Right atrium auricular region (tissue), 2 donors: Measurements from ENCODE around the gene JARID2. TPM values are rescaled to one million over a fixed set of nuclear protein-coding genes. Genes with fewer than 3 reads are reported as not detected.

Source experiments
- DNase-seq: peaks from one replicate; pipeline ENCODE4 v3.0.0-alpha.2; 2019; ENCODE audit warnings: low spot score
- H3K27ac ChIP-seq, 2 donors: fragments of 200-600 bp; sonication (generic); 1 replicate in 1 of 2; 2 replicates in 1 of 2; pipeline ENCODE4 v1.5.1; 2016 to 2019
- H3K27me3 ChIP-seq, 2 donors: fragments of 200-600 bp; sonication (generic); one replicate each; pipeline versions ENCODE4 v1.5.1 to v1.6.0; 2017 to 2019
- H3K36me3 ChIP-seq: fragments of 200-600 bp; sonication (generic); one replicate; pipeline ENCODE4 v1.5.1; 2016
- H3K4me1 ChIP-seq, 2 donors: fragments of 200-600 bp; sonication (generic); one replicate each; pipeline versions ENCODE4 v1.5.1 to v1.6.0; 2017 to 2019
- H3K4me3 ChIP-seq, 2 donors: fragments of 200-600 bp; sonication (generic); 1 replicate in 1 of 2; 2 replicates in 1 of 2; pipeline ENCODE4 v1.5.1; 2017 to 2019; ENCODE audit warnings: mild to moderate bottlenecking in 1 of 2, moderate library complexity in 1 of 2
- H3K9me3 ChIP-seq, 2 donors: fragments of 200-600 bp; sonication (generic); one replicate each; pipeline ENCODE4 v1.5.1; 2019
- CTCF ChIP-seq, 2 donors: fragments of 200-600 bp; sonication (generic); IDR thresholded peaks; one replicate each; pipeline ENCODE4 v1.5.1; 2019; ENCODE audit warnings: antibody characterized with exemption in 2 of 2
- total RNA-seq, 2 donors: library from RNA; depleted of rRNA; stranded (reverse); fragments of >200 nt; gene quantifications; one replicate each; pipeline ENCODE4 v1.1.0, GENCODE V29; 2016

The JARID2 gene
- total RNA-seq, 2 donors from 2014 or later = 6.5 to 6.7 TPM

- H3K4me3 ChIP-seq = no peak overlapping the region
- H3K36me3 ChIP-seq = peaks cover 50% of the 10 kb centered on the region
- TF ChIP-seq CTCF (IDR thresholded peaks at IDR 0.05) = no peak
- peaks cover 0 to 6% of the 10 kb centered on the region in 2 donors for H3K4me1 ChIP-seq
- H3K27me3 ChIP-seq = no peaks in the 10 kb centered on the region
- no peak overlapping the region for H3K27ac ChIP-seq
- no peak for DNase-seq
- H3K9me3 ChIP-seq = no peaks in the 10 kb centered on the region
Observed at GRCh38 chr6:15516923-15517560, 271.2 kb downstream of the JARID2 start.

DNA sequence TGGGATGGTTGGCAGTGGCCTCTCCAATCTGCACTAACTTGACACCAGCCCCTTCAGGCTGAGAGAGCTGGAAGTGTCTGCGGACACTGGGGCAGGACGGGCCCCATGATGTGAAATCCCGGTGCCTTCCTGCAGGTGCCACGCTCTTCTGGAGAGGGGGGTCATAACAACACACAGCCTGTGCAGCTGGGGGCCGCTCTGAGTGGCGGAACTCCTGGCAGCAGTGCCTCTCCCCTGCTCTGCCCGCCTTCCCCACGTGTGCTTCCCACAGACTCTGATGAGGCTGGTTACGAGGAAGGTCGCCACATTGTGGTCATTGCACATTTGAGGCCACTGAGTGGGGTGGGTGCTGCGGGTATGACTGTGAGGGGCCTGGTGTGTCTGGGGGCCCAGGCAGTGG lies 271.7 kb downstream of the JARID2 start:
- DNase-seq = no peak
- H3K36me3 ChIP-seq = peaks cover 54% of the 10 kb centered on the region
- no peak overlapping the region for H3K4me3 ChIP-seq
- no peak overlapping the region for H3K27ac ChIP-seq
- TF ChIP-seq CTCF (IDR thresholded peaks at IDR 0.05) = no peak
- no peaks in the 10 kb centered on the region for H3K27me3 ChIP-seq
- H3K9me3 ChIP-seq = no peaks in the 10 kb centered on the region
- peaks cover 0 to 6% of the 10 kb centered on the region in 2 donors for H3K4me1 ChIP-seq

DNA sequence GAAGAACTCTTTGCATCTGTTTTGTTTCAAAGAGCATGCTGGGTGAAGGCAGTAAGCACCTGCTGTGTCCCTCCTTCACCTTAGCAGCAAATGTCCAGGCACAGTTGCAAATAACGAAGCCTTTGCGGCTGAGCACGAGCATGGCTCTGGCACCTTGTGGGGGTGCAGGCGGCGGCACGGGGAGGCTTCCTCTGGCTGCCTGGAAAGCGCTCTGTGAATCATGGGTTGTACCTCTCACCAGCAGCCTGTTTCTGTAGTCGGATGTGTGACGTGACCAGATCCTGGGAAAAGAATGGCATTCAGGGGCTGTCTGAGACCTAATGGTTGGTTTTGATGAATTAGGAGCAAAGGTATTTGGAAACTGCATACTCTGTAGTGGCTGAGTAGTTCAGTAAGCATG lies 272.2 kb downstream of the JARID2 start:
- H3K4me1 ChIP-seq = peaks cover 0 to 6% of the 10 kb centered on the region in 2 donors
- no peak overlapping the region for H3K4me3 ChIP-seq
- DNase-seq = no peak
- no peak overlapping the region for H3K27ac ChIP-seq
- H3K9me3 ChIP-seq = no peaks in the 10 kb centered on the region
- H3K36me3 ChIP-seq = peaks cover 54% of the 10 kb centered on the region
- no peak for TF ChIP-seq CTCF (IDR thresholded peaks at IDR 0.05)
- H3K27me3 ChIP-seq = no peaks in the 10 kb centered on the region

DNA sequence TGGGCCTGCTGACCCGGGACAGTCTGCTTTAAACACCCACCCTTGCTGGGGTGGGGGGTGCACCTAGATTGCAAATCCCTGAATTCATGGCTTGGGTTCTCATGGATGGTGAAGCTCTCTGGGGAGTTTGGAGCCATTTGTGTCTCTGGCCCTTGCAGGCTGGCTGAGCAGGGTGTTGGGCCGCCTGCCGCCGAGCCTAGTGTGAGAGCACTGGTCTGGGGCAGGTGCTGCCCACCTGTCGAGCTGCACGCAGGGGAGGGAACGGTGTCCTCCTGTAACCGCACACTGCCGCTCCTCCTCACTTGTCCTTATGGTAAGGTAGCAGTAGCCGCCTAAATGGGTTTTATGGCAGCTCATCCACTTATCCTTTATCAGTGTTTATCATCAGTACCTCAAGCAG lies 273.0 kb downstream of the JARID2 start:
- Histone ChIP-seq H3K9me3 (no peaks in the 10 kb centered on the region), H3K27ac (no peak overlapping the region), H3K4me3 (no peak overlapping the region), H3K27me3 (no peaks in the 10 kb centered on the region), H3K4me1 (peaks cover 0 to 6% of the 10 kb centered on the region in 2 donors), H3K36me3 (peaks cover 54% of the 10 kb centered on the region)
- TF ChIP-seq CTCF (IDR thresholded peaks at IDR 0.05) = no peak
- DNase-seq = no peak

GRCh38 chr6:15519681-15520080 lies 273.8 kb downstream of the JARID2 start:
- peaks cover 61% of the 10 kb centered on the region for H3K36me3 ChIP-seq
- H3K4me1 ChIP-seq = peaks cover 0 to 6% of the 10 kb centered on the region in 2 donors
- no peak for TF ChIP-seq CTCF (IDR thresholded peaks at IDR 0.05)
- H3K9me3 ChIP-seq = no peaks in the 10 kb centered on the region
- no peaks in the 10 kb centered on the region for H3K27me3 ChIP-seq
- H3K4me3 ChIP-seq = no peak overlapping the region
- no peak overlapping the region for H3K27ac ChIP-seq
- DNase-seq = no peak
